Measurements from ENCODE around the gene BBS9.

GRCh38 chr7:33539659-33540400 lies 410.5 kb downstream of the BBS9 start:
- no peak for TF ChIP-seq CTCF (IDR thresholded peaks at IDR 0.05)
- no peak for TF ChIP-seq POLR2A (IDR thresholded peaks at IDR 0.05)
- TF ChIP-seq POLR2AphosphoS5 (IDR thresholded peaks at IDR 0.05), result no peak

All from gastroesophageal sphincter (tissue), 3 donors.